ENCODE measurements around the gene PIWIL1.

The PIWIL1 gene

DNA sequence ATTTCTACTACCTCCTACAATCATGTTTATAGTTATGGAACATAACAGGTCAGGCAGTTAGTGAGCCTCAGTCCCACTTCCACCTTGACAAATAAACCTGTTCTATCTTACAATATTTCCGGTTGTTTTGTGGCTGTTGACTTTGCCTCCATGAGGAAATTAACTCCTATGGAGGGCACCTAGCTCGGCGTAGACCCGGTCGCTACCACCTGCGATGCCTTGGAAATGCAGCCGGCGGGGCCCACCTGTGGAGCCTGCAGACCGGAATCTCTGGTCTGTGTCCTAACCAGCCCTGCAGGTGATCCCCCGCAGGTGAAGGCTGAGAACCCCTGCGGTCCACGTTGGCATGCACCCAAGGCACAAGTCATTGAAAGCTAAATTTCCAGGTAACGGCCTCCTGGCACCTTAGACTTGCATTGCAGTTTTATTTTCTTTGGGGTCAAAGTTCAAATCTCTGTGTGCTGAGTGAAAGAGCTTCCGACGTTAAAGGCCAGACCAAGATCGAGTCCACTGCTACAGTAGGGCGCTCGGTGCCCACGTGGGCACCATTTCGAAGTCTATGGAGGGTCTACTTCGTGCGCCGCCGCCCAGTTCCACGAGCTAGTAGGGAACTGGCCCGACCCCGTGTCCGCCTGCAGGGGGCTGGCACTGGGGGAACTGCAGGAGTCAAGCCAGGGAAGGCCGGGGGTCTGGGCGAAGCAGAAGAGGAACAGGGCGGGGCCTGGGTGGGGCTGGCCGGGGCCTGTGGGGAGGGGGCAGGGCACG lies 782 bp upstream of the PIWIL1 start:
- DNase-seq (ENCODE audit: low read depth, low spot score), result no peak

DNA sequence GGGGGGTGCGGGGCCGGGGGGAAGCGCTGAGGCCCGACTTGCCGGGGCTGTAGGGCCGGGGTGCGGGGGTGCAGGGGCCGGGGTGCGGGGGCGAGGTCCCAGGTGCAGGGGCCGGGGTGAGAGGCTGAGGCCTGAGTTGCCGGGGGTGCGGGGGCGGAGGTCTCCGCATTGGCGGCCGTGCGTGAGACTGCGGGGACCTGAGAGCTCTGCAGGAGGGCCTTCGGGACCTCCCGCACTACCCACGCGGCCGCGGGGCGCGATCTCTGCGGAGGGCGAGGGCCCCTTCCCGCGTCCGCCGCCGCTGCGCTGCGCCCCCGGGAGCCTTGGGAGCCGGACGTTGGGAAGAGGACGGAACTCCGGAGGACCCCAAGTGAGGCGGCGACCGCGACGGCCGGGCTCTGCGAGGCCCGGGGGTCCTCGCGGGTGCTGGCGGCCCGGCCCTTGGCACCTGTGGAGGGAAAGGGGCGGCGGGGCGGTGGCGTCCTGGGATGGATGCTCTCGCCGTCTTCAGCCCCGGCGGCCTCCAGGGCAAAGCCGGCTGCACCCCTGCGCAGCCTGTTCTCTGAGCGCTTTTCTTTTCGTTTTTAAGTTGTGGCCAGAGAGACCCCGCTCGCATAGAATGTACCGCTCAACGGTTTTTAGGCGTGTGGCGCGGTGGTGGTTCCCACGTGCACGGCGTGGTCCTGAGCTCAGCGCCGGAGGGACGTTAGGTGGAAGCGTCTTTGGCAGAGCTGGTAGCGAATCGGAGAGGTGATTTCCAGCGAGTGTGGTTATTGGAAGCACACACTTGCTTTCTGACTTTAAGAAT lies 1.3 kb downstream of the PIWIL1 start:
- no peak for DNase-seq (ENCODE audit: low read depth, low spot score)

- DNase-seq (ENCODE audit: low read depth, low spot score), result no peak
Observed at GRCh38 chr12:130339951-130340350, 2.3 kb downstream of the PIWIL1 start.

DNA sequence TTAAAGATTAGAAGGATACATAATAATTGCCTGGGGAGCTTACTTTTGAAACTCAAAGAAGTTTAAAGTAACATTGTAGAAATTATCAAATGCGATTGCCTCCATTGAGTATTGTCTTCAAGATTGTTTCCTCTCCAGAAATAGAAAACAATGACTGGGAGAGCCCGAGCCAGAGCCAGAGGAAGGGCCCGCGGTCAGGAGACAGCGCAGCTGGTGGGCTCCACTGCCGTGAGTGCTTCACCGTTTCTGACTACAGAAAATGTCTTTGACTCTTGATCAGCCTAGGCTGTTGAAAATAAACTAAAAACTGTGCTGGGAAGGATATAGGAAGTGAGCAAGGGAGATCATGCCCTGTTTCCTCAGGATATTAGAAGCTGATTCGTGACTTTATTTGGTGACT lies 4.8 kb downstream of the PIWIL1 start:
- no peak for DNase-seq (ENCODE audit: low read depth, low spot score)

DNA sequence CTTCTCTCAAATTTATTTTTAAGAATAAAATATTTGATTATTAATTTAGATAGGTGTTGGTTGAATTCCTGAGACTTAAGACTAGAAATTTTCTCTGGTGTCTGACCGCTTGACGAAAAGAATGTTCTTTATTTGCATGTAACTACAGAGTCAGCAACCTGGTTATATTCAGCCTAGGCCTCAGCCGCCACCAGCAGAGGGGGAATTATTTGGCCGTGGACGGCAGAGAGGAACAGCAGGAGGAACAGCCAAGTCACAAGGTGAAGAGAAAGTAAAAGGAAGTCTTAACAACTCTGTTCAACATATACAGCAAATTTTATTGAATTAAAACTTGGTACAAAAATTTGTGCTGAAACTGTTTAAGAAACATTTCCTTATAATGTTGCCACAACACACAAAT lies 5.2 kb downstream of the PIWIL1 start:
- no peak for DNase-seq (ENCODE audit: low read depth, low spot score)

DNA sequence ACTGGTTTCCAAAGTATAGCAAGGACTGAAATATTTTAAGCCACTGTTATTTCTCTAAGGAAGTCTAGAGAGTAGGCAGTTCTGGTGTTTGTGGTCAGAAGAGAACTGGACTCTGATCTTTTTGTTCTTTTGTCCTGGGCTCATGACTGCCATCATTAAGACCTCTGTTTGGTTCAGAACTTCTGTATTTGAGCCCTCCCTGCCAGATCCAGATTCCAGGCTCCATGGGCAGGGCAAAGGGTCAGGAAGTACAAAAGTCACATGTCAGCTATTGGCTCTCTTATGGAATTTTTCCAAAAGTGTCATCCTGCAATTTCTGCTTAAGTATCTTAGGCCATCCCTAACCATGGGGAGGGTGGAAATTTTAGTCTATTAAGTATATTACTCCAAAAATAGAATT lies 6.8 kb downstream of the PIWIL1 start:
- no peak for DNase-seq (ENCODE audit: low read depth, low spot score)

GRCh38 chr12:130345292-130345691 lies 7.6 kb downstream of the PIWIL1 start:
- no peak for DNase-seq (ENCODE audit: low read depth, low spot score)

GRCh38 chr12:130347588-130347987 lies 9.9 kb downstream of the PIWIL1 start:
- no peak for DNase-seq (ENCODE audit: low read depth, low spot score)

DNA sequence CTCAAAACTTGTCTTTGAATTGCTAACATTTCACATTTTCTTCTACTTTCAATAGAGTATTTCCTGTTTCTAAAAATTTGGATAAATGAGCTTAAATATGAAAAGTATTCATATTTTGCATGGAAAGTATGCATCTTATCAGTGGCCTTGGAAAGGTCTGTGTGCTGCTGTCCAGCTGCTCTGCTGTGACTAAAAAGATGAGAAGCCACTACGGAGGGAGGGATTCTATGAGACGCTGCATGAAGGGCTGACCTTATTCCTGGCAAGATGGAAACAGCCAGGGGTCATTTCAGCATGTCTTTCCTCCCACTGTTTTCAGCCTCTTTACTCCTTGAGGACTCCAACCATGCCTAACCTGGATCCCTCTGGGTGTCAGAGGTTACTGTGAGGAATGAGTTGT lies 13.0 kb downstream of the PIWIL1 start:
- no peak for DNase-seq (ENCODE audit: low read depth, low spot score)

- DNase-seq (ENCODE audit: low read depth, low spot score), result no peak
Observed at GRCh38 chr12:130351326-130351725, 13.6 kb downstream of the PIWIL1 start.

DNA sequence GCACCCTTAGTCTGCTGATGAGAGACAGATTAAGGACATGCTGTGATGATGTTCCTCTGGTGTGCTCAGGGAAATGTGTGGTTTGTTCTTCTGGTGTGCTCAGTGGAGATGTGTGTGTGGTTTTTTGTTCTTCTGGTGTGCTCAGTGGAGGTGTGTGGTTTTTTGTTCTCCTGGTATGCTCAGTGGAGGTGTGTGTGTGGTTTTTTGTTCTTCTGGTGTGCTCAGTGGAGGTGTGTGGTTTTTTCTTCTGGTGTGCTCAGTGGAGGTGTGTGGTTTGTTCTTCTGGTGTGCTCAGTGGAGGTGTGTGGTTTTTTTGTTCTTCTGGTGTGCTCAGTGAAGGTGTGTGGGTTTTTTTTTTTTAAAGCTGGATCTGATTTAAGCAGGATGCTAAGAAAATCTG lies 15.4 kb downstream of the PIWIL1 start:
- DNase-seq (ENCODE audit: low read depth, low spot score), result no peak

- no peak for DNase-seq (ENCODE audit: low read depth, low spot score)
Observed at GRCh38 chr12:130354407-130354806, 16.7 kb downstream of the PIWIL1 start.

DNA sequence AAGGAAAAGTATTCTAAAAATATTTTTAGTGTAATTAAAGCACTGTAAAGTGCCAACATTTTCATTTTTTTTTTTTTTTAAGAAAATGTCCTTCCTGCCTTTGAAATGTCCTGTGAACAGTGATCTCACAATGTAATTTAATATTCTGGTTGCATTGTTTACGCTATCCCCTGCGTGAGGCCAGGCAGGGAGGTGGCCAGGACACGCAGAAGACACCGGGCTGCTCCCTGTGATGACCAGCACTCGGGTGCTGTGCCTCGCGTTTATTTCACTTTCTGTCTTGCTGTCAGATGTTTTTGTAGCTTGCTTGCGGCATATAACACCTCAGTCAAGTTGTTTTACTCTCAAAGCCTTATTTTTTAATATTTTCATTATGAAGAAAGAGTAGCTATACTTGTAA lies 18.5 kb downstream of the PIWIL1 start:
- no peak for DNase-seq (ENCODE audit: low read depth, low spot score)

DNA sequence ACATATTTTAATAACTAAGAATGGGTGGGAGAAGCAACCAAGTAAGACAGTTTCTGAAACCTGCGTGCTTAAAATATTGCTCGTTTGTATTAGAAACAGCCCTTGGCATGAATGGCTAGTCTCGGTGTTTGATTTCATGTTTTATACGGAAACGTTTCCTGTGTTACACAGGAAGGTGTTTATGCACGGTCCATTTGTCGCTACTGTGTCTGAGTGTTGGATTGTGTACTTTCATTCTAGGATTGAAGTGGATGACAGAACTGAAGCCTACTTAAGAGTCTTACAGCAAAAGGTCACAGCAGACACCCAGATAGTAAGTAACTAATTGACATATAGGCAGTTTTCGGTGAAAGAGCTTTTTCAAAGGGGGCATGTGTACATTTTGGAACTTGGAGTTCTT lies 19.6 kb downstream of the PIWIL1 start:
- no peak for DNase-seq (ENCODE audit: low read depth, low spot score)

DNA sequence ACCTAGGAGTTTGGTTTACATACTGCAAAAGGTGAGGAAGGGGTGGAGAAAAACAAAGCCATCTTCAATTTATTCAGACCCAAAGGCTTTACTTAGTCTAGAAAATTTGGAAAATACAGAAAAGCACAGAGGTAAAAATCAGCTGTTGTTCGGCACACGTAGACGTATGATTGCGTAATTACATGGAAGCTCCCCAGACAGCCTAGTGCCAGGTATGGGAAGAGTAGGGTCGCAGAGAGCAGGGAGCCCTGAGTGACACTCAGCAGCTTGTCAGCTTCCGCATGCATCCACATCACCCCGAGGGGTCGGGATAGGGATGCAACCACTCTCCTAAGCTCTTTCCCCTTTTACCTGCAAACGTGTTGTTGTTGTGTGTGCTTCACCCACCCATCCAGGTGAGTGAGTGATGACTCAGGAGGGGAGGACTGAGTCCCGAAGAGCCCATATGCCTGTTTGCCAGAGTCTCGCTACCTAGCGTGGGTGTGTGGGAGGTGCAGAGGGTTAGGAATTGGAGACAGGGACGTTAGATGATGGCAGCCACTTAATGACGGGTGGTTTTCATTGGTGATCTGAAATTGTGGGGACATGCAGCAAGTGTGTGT lies 20.1 kb downstream of the PIWIL1 start:
- DNase-seq (ENCODE audit: low read depth, low spot score), result no peak

DNA sequence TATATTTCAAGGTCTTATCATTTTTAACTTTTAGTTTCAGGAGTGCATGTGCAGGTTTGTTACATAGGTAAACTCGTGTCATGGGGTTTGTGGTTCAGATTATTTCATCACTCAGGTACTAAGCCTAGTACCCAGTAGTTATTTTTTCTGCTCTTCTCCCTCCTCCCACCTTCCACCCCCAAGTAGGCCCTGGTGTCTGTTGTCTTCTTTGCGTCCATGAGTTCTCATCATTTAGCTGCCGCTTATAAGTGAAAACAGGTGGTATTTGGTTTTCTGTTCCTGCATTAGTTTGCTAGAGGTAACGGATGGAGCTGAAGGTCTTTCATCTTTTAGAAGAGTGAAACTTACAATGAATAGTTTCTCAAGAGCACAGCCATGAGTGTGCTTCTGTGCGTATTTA lies 24.4 kb downstream of the PIWIL1 start:
- DNase-seq (ENCODE audit: low read depth, low spot score), result no peak

DNA sequence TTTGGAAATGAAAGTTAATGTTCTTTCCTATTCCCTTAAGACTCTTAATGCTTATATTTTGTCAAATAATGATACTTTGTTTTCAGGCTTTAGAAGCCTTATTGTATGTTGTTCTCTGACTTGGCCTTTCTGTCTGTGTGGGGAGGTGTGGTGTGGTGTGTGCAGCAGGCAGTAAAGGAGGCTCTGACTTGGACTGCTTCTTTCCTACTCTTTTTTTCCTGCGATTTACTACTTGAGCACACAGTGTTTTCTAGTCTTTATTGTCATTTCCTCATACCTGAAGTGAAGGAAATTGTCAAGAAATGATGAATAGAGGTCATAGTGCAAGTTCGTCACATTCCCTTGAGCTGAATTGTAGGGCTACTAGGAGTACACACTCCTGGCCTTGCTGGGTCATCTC lies 26.9 kb downstream of the PIWIL1 start:
- no peak for DNase-seq (ENCODE audit: low read depth, low spot score)

- DNase-seq (ENCODE audit: low read depth, low spot score), result no peak
Observed at GRCh38 chr12:130366159-130366558, 28.5 kb downstream of the PIWIL1 start.

GRCh38 chr12:130367003-130367402 lies 29.3 kb downstream of the PIWIL1 start:
- DNase-seq (ENCODE audit: low read depth, low spot score), result no peak

- DNase-seq (ENCODE audit: low read depth, low spot score), result no peak
Observed at GRCh38 chr12:130367523-130367922, 29.8 kb downstream of the PIWIL1 start.

- DNase-seq (ENCODE audit: low read depth, low spot score), result no peak
Observed at GRCh38 chr12:130369816-130370215, 32.1 kb downstream of the PIWIL1 start.

DNA sequence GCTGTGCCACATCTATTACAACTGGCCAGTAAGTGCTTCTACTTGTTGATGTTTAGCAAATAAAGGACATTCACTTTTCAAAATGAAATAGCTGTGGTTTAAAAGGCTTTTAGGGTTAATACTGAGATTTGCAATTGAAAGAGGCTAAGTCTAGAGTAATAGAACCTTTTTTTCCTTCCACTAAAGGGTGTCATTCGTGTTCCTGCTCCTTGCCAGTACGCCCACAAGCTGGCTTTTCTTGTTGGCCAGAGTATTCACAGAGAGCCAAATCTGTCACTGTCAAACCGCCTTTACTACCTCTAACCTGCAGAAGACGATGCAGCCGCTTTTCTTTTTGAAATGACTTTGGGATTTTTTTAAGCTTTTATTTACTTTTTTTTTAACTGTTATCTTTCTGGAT lies 33.6 kb downstream of the PIWIL1 start:
- DNase-seq (ENCODE audit: low read depth, low spot score), result no peak

GRCh38 chr12:130372936-130373335 lies 35.2 kb downstream of the PIWIL1 start:
- DNase-seq (ENCODE audit: low read depth, low spot score), result no peak
